Right atrium auricular region (tissue), 2 donors: ENCODE measurements around the gene EEF1A2. TPM values are rescaled to one million over a fixed set of nuclear protein-coding genes. Genes with fewer than 3 reads are reported as not detected.

ENCODE experiments used
- DNase-seq: peaks from one replicate; pipeline ENCODE4 v3.0.0-alpha.2; 2019; ENCODE audit warnings: low spot score
- H3K27ac ChIP-seq, 2 donors: fragments of 200-600 bp; sonication (generic); 1 replicate in 1 of 2; 2 replicates in 1 of 2; pipeline ENCODE4 v1.5.1; 2016 to 2019
- H3K27me3 ChIP-seq, 2 donors: fragments of 200-600 bp; sonication (generic); one replicate each; pipeline versions ENCODE4 v1.5.1 to v1.6.0; 2017 to 2019
- H3K36me3 ChIP-seq: fragments of 200-600 bp; sonication (generic); one replicate; pipeline ENCODE4 v1.5.1; 2016
- H3K4me1 ChIP-seq, 2 donors: fragments of 200-600 bp; sonication (generic); one replicate each; pipeline versions ENCODE4 v1.5.1 to v1.6.0; 2017 to 2019
- H3K4me3 ChIP-seq, 2 donors: fragments of 200-600 bp; sonication (generic); 1 replicate in 1 of 2; 2 replicates in 1 of 2; pipeline ENCODE4 v1.5.1; 2017 to 2019; ENCODE audit warnings: mild to moderate bottlenecking in 1 of 2, moderate library complexity in 1 of 2
- H3K9me3 ChIP-seq, 2 donors: fragments of 200-600 bp; sonication (generic); one replicate each; pipeline ENCODE4 v1.5.1; 2019
- CTCF ChIP-seq, 2 donors: fragments of 200-600 bp; sonication (generic); IDR thresholded peaks; one replicate each; pipeline ENCODE4 v1.5.1; 2019; ENCODE audit warnings: antibody characterized with exemption in 2 of 2
- total RNA-seq, 2 donors: library from RNA; depleted of rRNA; stranded (reverse); fragments of >200 nt; gene quantifications; one replicate each; pipeline ENCODE4 v1.1.0, GENCODE V29; 2016

The EEF1A2 gene
- total RNA-seq, 2 donors from 2014 or later, result 797 to 886 TPM

DNA sequence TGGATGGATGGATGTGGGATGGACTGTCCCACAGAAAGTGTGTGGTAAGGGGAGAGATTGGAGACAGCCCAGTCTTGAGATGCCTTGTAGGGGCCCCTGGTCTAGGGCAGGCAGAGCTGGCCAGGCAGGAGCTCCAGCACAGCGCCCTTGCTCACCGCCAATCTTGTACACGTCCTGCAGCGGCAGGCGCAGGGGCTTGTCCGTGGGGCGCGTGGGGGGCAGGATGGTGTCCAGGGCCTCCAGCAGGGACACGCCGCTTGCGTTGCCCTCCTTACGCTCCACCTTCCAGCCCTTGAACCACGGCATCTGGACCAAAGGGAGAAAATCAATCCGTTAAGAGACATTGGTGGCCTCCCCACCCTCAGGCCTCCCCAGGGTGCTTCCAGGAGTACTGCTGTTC, 5.9 kb downstream of the EEF1A2 start:
- Histone ChIP-seq H3K27ac (no peak overlapping the region), H3K36me3 (peaks cover 55% of the 10 kb centered on the region)

DNA sequence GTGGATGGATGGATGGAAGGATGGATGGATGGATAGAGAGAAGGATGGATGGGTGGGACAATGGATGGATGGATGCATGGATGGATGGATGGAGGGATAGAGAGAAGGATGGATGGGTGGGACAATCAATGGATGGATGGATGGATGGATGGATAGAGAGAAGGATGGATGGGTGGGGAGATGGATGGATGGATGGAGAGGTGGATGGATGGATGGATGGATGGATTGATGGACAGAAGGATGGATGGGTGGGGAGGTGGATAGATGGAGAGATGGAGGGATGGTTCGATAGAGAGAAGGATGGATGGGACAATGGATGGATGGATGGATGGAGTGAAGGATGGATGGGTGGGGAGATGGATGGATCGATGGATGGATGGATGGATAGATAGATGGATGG, 6.4 kb downstream of the EEF1A2 start:
- Histone ChIP-seq H3K36me3 (peaks cover 58% of the 10 kb centered on the region), H3K27ac (no peak overlapping the region), H3K4me1 (peaks cover 0 to 28% of the 10 kb centered on the region in 2 donors), H3K27me3 (peaks cover 0 to 3% of the 10 kb centered on the region in 2 donors), H3K4me3 (no peak overlapping the region), H3K9me3 (no peaks in the 10 kb centered on the region)
- TF ChIP-seq CTCF (IDR thresholded peaks at IDR 0.05), result no peak
- DNase-seq, result no peak

More for the DNA sequence above, 5.9 kb downstream of the EEF1A2 start:
- Histone ChIP-seq H3K4me1 (peaks cover 0 to 33% of the 10 kb centered on the region in 2 donors), H3K27me3 (peaks cover 0 to 3% of the 10 kb centered on the region in 2 donors), H3K9me3 (no peaks in the 10 kb centered on the region), H3K4me3 (no peak overlapping the region)
- no peak for DNase-seq
- no peak for TF ChIP-seq CTCF (IDR thresholded peaks at IDR 0.05)

DNA sequence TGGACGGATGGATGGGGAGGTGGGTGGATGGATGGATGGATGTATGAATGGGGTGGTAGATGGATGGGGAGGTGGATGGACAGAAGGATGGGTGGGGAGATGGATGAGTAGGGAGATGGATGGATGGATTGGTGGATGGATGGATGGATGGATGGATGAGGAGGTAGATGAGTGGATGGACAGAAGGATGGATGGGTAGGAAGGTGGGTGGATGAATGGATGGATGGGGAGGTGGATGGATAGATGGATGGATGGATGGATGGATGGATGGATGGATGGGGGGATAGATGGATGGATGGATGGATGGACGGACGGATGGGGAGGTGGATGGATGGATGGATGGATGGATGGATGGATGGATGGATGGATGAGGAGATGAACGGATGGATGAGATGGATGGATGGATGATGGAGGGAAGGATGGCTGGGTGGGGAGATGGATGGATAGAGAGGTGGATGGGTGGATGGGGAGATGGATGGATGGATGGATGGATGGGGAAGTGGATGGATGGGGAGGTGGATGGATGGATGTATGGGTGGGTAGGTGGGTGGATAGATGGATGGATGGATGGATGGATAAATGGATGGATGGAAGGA, 7.2 kb downstream of the EEF1A2 start:
- Histone ChIP-seq H3K9me3 (no peaks in the 10 kb centered on the region), H3K27ac (no peak overlapping the region), H3K36me3 (peaks cover 61% of the 10 kb centered on the region), H3K27me3 (peaks cover 0 to 3% of the 10 kb centered on the region in 2 donors), H3K4me3 (no peak overlapping the region), H3K4me1 (peaks cover 0 to 22% of the 10 kb centered on the region in 2 donors)
- no peak for DNase-seq
- TF ChIP-seq CTCF (IDR thresholded peaks at IDR 0.05), result no peak

GRCh38 chr20:63491078-63491477, 7.8 kb downstream of the EEF1A2 start:
- no peaks in the 10 kb centered on the region for H3K9me3 ChIP-seq
- peaks cover 0 to 16% of the 10 kb centered on the region in 2 donors for H3K4me1 ChIP-seq
- H3K4me3 ChIP-seq, result no peak overlapping the region
- H3K27ac ChIP-seq, result no peak overlapping the region
- DNase-seq, result no peak
- TF ChIP-seq CTCF (IDR thresholded peaks at IDR 0.05), result no peak
- H3K36me3 ChIP-seq, result peaks cover 61% of the 10 kb centered on the region
- H3K27me3 ChIP-seq, result peaks cover 0 to 3% of the 10 kb centered on the region in 2 donors

GRCh38 chr20:63490416-63490815, 8.5 kb downstream of the EEF1A2 start:
- H3K27me3 ChIP-seq, result peaks cover 0 to 3% of the 10 kb centered on the region in 2 donors

More at GRCh38 chr20:63490416-63490815, 8.5 kb downstream of the EEF1A2 start:
- no peak for DNase-seq
- TF ChIP-seq CTCF (IDR thresholded peaks at IDR 0.05), result no peak
- peaks cover 56% of the 10 kb centered on the region for H3K36me3 ChIP-seq
- H3K4me1 ChIP-seq, result peaks cover 0 to 9% of the 10 kb centered on the region in 2 donors
- H3K27ac ChIP-seq, result no peak overlapping the region
- no peaks in the 10 kb centered on the region for H3K9me3 ChIP-seq
- no peak overlapping the region for H3K4me3 ChIP-seq
